NCI-H1417 (cell line): ENCODE results near the gene AIDA.
A peak's percentile ranks its signal among the peaks of the same experiment; 100 is the strongest.
"Not testable (repeated sequence)": the region's sequence is repeated elsewhere in the genome, so short reads cannot be mapped to it uniquely, and the experiment has no call there.

Experiments used
- DNase-seq, 3 experiments: peaks; one replicate each; lab custom pipeline; 2025; lab: John Stamatoyannopoulos, UW

AIDA gene

GRCh38 chr1:222712253-222713090 is at the start of gene AIDA, which contains the start of gene BROX:
Gene AIDA, minus strand, starts transcription at chr1:222712491. Its CDS starts 174 bp downstream, at chr1:222712317.
Gene BROX, plus strand, starts transcription at chr1:222712564. Its CDS starts 3,136 bp downstream, at chr1:222715700.
- peak; percentile 72 to 97 (median 95) for DNase-seq

- DNase-seq, result peak in 1 of 3 experiments; percentile 31
Observed at GRCh38 chr1:222761083-222761482, 48.8 kb upstream of the AIDA start.

- no peak for DNase-seq
Observed at GRCh38 chr1:222759451-222760035, 47.3 kb upstream of the AIDA start.

- DNase-seq, result no peak
Observed at GRCh38 chr1:222757646-222758268, 45.5 kb upstream of the AIDA start.

GRCh38 chr1:222754366-222755139 is 42.3 kb upstream of the AIDA start:
- no peak for DNase-seq

GRCh38 chr1:222751255-222751654 is 39.0 kb upstream of the AIDA start:
- no peak for DNase-seq

GRCh38 chr1:222750651-222751050 is 38.4 kb upstream of the AIDA start:
- DNase-seq, result no peak

GRCh38 chr1:222749927-222750326 is 37.6 kb upstream of the AIDA start:
- DNase-seq, result peak in 1 of 3 experiments; percentile 56

- DNase-seq, result not testable (repeated sequence)
Observed at GRCh38 chr1:222741630-222742457, 29.6 kb upstream of the AIDA start.

GRCh38 chr1:222739929-222740328 is 27.6 kb upstream of the AIDA start:
- no peak for DNase-seq

GRCh38 chr1:222739465-222739864 is 27.2 kb upstream of the AIDA start:
- DNase-seq, result no peak

- peak in 1 of 3 experiments; percentile 9 for DNase-seq
Observed at GRCh38 chr1:222736972-222737371, 24.7 kb upstream of the AIDA start, which contains the start of gene FAM177B. Gene FAM177B, plus strand, starts transcription at chr1:222737202. Its CDS starts 9,344 bp downstream, at chr1:222746546.

GRCh38 chr1:222736470-222736869 is 24.2 kb upstream of the AIDA start:
- DNase-seq, result no peak

- no peak for DNase-seq
Observed at GRCh38 chr1:222734740-222735139, 22.4 kb upstream of the AIDA start.

- no peak for DNase-seq
Observed at GRCh38 chr1:222732216-222733159, 20.2 kb upstream of the AIDA start.

- DNase-seq, result no peak
Observed at GRCh38 chr1:222730866-222731265, 18.6 kb upstream of the AIDA start.

- DNase-seq, result no peak
Observed at GRCh38 chr1:222728746-222729145, 16.5 kb upstream of the AIDA start.

GRCh38 chr1:222716393-222716792 is 4.1 kb upstream of the AIDA start:
- DNase-seq, result no peak

- DNase-seq, result peak; percentile 81 to 97 (median 95)
Observed at GRCh38 chr1:222713091-222713961, 1.0 kb upstream of the AIDA start.
